Stromal cell of bone marrow (primary cell): ENCODE results near the gene TNFRSF21.
"Not testable (repeated sequence)": the region's sequence is repeated elsewhere in the genome, so short reads cannot be mapped to it uniquely, and the experiment has no call there.

Experiments used
- DNase-seq: peaks from one replicate; pipeline ENCODE4 v3.0.0-alpha.2; 2012; ENCODE audit warnings: low read depth

Gene TNFRSF21

GRCh38 chr6:47252633-47253032 is 57.1 kb downstream of the TNFRSF21 start:
- DNase-seq, result no peak

GRCh38 chr6:47251396-47251795 is 58.3 kb downstream of the TNFRSF21 start:
- DNase-seq, result no peak

GRCh38 chr6:47250302-47250701 is 59.4 kb downstream of the TNFRSF21 start:
- DNase-seq, result no peak

- no peak for DNase-seq
Observed at GRCh38 chr6:47248446-47248845, 61.3 kb downstream of the TNFRSF21 start.

- DNase-seq, result no peak
Observed at GRCh38 chr6:47247227-47247797, 62.4 kb downstream of the TNFRSF21 start.

- DNase-seq, result no peak
Observed at GRCh38 chr6:47246551-47246950, 63.2 kb downstream of the TNFRSF21 start.

GRCh38 chr6:47245745-47246371 is 63.8 kb downstream of the TNFRSF21 start:
- no peak for DNase-seq

- peak; percentile 69 for DNase-seq
Observed at GRCh38 chr6:47242483-47243386, 67.0 kb downstream of the TNFRSF21 start.

- DNase-seq, result no peak
Observed at GRCh38 chr6:47241742-47242482, 67.8 kb downstream of the TNFRSF21 start.

- no peak for DNase-seq
Observed at GRCh38 chr6:47240277-47240890, 69.3 kb downstream of the TNFRSF21 start.

- no peak for DNase-seq
Observed at GRCh38 chr6:47239546-47239945, 70.2 kb downstream of the TNFRSF21 start.

GRCh38 chr6:47238456-47238995 is 71.2 kb downstream of the TNFRSF21 start:
- DNase-seq, result no peak

GRCh38 chr6:47237196-47237595 is 72.5 kb downstream of the TNFRSF21 start:
- DNase-seq, result no peak

- no peak for DNase-seq
Observed at GRCh38 chr6:47235964-47236760, 73.5 kb downstream of the TNFRSF21 start.

- DNase-seq, result no peak
Observed at GRCh38 chr6:47235421-47235820, 74.3 kb downstream of the TNFRSF21 start.

- DNase-seq, result no peak
Observed at GRCh38 chr6:47234266-47234933, 75.3 kb downstream of the TNFRSF21 start.

- DNase-seq, result no peak
Observed at GRCh38 chr6:47231151-47231550, 78.6 kb downstream of the TNFRSF21 start.

GRCh38 chr6:47230579-47230978 is 79.1 kb downstream of the TNFRSF21 start:
- DNase-seq, result no peak

GRCh38 chr6:47229255-47229654 is 80.5 kb downstream of the TNFRSF21 start:
- DNase-seq, result no peak

GRCh38 chr6:47228093-47228492 is 81.6 kb downstream of the TNFRSF21 start:
- DNase-seq, result not testable (repeated sequence)
